Breast epithelium (tissue), 4 donors: ENCODE results near the gene HPCAL1. TPM values are rescaled to one million over a fixed set of nuclear protein-coding genes. Genes with fewer than 3 reads are reported as not detected.

Experiments
- DNase-seq, 2 donors: peaks; one replicate each; pipeline ENCODE4 v3.0.0-alpha.2; 2019; ENCODE audit warnings: low spot score in 2 of 2
- H3K27ac ChIP-seq, 2 donors: fragments of 200-600 bp; sonication (generic) in 1 of 2; one replicate each; pipeline ENCODE4 v1.5.1; 2016 to 2019; ENCODE audit warnings: mild to moderate bottlenecking in 1 of 2
- H3K27me3 ChIP-seq, 2 donors: fragments of 200-600 bp; sonication (generic) in 1 of 2; one replicate each; pipeline versions ENCODE4 v1.5.1 to v1.6.0; 2017 to 2019; ENCODE audit warnings: control low read depth in 1 of 2, mild to moderate bottlenecking in 1 of 2
- H3K36me3 ChIP-seq: fragments of 200-600 bp; one replicate; pipeline ENCODE4 v1.5.1; 2019
- H3K4me1 ChIP-seq, 2 donors: fragments of 200-600 bp; sonication (generic); one replicate each; pipeline ENCODE4 v1.5.1; 2016 to 2019; ENCODE audit warnings: control low read depth in 1 of 2
- H3K4me3 ChIP-seq, 3 donors: fragments of 200-600 bp; sonication (generic); 1 replicate in 2 of 3; 2 replicates in 1 of 3; pipeline ENCODE4 v1.5.1; 2016 to 2019; ENCODE audit warnings: mild to moderate bottlenecking in 3 of 3, moderate library complexity in 2 of 3
- H3K9me3 ChIP-seq, 2 donors: fragments of 200-600 bp; sonication (generic) in 1 of 2; one replicate each; pipeline ENCODE4 v1.5.1; 2016 to 2019; ENCODE audit warnings: control low read depth in 1 of 2
- POLR2A ChIP-seq: fragments of 450-650 bp; IDR thresholded peaks from one replicate; pipeline ENCODE4 v1.6.1; 2016; ENCODE audit warnings: antibody characterized with exemption, mild to moderate bottlenecking, moderate library complexity
- POLR2AphosphoS5 ChIP-seq, 3 donors: sonication (generic); formaldehyde crosslinking; IDR thresholded peaks; one replicate each; pipeline ENCODE4 v1.6.1; 2017; ENCODE audit warnings: antibody characterized with exemption in 3 of 3
- intact Hi-C: fragments of 100-400 bp; cut with DNase I; formaldehyde crosslinking; loops from one replicate; pipeline ENCODE4 v1.15.1; 2023; ENCODE audit warnings: low total_unique reads
- total RNA-seq, 3 donors: library from RNA; depleted of rRNA; stranded (reverse); fragments of >200 nt; gene quantifications; one replicate each; pipeline ENCODE4 v1.1.0, GENCODE V29; 2016
- TF ChIP-seq, protein P1 (sequence below), 3 donors: fragments of 450-650 bp; IDR thresholded peaks; one replicate each; pipeline ENCODE4 v1.5.1; 2016 to 2017; ENCODE audit warnings: antibody characterized with exemption in 3 of 3, mild to moderate bottlenecking in 3 of 3, moderate library complexity in 3 of 3

The HPCAL1 gene
- total RNA-seq, 3 donors from 2014 or later, result 38.6 to 41.9 (median 41.6) TPM

DNA sequence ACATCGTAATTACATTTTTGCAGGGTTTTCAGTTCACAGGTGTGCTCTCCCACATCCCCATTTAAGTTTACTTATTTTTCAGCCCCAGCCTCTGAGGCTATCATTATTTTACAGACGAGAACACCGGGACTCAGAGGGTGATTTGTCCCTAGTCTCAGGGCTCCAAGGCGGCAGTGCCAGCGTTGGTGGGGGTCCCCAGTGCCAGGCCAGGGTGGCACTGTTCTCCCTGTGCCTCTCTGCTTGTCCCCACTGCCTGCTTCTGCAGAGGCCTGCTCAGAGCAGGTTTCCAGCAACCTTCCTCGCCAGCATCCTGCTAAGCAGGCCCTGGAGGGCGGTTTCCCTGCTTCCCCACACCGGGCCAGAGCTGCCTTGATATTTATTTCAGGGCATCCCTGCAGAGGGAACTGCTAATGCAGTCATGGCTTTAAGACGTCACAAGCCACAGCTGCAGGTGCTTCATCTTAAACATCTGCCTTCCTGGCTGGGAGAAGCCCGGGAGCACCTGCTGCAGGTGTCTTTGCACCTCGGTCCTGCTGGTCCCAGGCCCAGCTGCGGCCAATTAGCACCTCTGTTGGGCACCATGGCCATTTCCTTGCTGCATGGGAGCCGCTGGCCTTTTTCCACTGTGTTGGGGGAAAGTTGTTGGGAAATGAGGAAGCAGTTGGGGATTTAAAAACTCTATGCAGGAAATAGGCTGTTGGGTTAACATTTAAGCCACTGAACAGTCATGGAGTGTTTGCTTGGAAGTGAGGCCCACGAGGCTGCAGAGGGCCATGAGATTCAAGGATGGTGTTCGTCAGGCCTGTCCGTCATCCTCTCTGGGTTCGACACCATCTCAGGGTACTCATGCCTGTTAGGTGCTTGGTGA lies 22.8 kb downstream of the HPCAL1 start:
- H3K27ac ChIP-seq, result no peak overlapping the region
- no peak for TF ChIP-seq POLR2AphosphoS5 (IDR thresholded peaks at IDR 0.05)
- TF ChIP-seq, protein P1, sequence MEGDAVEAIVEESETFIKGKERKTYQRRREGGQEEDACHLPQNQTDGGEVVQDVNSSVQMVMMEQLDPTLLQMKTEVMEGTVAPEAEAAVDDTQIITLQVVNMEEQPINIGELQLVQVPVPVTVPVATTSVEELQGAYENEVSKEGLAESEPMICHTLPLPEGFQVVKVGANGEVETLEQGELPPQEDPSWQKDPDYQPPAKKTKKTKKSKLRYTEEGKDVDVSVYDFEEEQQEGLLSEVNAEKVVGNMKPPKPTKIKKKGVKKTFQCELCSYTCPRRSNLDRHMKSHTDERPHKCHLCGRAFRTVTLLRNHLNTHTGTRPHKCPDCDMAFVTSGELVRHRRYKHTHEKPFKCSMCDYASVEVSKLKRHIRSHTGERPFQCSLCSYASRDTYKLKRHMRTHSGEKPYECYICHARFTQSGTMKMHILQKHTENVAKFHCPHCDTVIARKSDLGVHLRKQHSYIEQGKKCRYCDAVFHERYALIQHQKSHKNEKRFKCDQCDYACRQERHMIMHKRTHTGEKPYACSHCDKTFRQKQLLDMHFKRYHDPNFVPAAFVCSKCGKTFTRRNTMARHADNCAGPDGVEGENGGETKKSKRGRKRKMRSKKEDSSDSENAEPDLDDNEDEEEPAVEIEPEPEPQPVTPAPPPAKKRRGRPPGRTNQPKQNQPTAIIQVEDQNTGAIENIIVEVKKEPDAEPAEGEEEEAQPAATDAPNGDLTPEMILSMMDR (IDR thresholded peaks at IDR 0.05), result no peak
- no peak for TF ChIP-seq POLR2A
- DNase-seq, result no peak
- no peak overlapping the region for H3K4me3 ChIP-seq
- H3K27me3 ChIP-seq, result no peaks in the 10 kb centered on the region
- no peaks in the 10 kb centered on the region for H3K4me1 ChIP-seq
- H3K36me3 ChIP-seq, result no peaks in the 10 kb centered on the region
- intact Hi-C loops, result no loop called here
- no peaks in the 10 kb centered on the region for H3K9me3 ChIP-seq

DNA sequence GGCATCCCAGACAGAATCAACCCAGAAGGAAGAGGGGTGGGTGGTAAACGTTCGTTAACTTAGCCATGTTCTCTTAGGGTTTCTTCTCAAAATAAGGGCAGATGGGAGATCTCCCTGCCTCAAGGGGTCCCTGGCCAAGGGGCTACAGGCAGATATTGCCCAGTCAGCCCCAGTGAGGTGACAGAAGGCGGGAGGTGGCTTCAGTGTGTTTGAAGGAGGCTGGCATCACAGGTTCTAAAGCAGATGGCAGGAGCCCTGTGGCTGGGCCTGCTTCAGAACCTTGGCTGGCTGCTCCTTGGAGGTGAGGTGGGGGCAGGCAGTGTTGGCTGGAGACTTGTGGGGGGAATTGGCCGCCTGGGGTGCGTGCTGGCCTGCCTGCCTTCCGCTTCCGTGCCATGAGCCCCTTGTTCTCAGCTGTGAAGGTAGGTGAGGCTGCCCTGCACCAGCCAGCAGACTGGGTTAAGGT lies 23.5 kb downstream of the HPCAL1 start:
- DNase-seq, result no peak
- Histone ChIP-seq H3K4me1 (no peaks in the 10 kb centered on the region), H3K9me3 (no peaks in the 10 kb centered on the region)

DNA sequence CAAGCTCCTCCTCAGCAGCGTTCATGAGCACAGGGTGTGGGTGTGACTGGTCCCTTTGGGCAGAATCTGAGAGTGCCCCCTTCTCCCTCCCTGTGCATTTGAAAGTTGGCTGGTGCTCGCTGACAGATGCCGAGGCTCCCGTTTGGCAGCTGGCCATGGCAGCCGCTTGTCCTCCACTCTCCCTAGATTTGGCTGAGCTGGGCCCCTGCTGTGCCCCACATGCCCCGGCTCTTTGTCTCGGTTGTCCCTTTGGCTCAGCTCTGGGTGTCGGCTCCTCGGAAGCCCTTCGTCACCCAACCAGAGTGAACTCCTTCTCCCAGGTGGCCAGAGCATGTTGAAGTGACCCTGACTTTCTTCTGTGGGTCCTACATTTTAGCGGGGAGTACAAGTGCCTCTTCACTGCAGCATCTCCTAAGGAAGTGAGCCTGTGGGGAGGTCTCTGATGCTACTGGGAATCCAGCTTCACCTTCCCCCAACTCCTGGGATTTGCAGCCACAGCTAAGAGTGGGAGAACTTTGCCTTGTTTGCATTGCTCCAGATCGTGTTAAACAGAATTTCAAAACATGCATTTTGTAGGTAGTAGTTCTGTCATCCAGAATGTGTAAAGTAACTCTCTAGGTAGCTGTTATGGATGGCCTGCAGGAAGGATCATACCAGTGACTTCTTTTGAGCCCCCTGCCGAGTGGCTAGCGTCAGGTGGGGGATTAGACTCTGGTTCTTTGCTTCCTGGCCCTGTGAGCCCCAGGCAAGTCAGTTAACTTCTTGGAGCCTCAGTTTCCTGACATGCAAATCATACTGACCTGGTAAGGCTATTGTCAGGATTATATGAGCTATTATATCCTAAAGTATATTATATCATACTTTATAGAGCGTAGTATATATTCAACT lies 24.2 kb downstream of the HPCAL1 start:
- H3K9me3 ChIP-seq, result no peaks in the 10 kb centered on the region
- H3K27ac ChIP-seq, result no peak overlapping the region
- H3K4me1 ChIP-seq, result no peaks in the 10 kb centered on the region
- H3K4me3 ChIP-seq, result no peak overlapping the region
- no peaks in the 10 kb centered on the region for H3K27me3 ChIP-seq
- intact Hi-C loops, result no loop called here
- no peak for DNase-seq
- no peaks in the 10 kb centered on the region for H3K36me3 ChIP-seq
- TF ChIP-seq POLR2A, result no peak
- no peak for TF ChIP-seq POLR2AphosphoS5 (IDR thresholded peaks at IDR 0.05)
- TF ChIP-seq, protein P1 (IDR thresholded peaks at IDR 0.05), result no peak

More for the DNA sequence above, 23.5 kb downstream of the HPCAL1 start:
- Histone ChIP-seq H3K4me3 (no peak overlapping the region), H3K27me3 (no peaks in the 10 kb centered on the region), H3K36me3 (no peaks in the 10 kb centered on the region), H3K27ac (no peak overlapping the region)
- TF ChIP-seq POLR2A, result no peak
- TF ChIP-seq, protein P1 (IDR thresholded peaks at IDR 0.05), result no peak
- no peak for TF ChIP-seq POLR2AphosphoS5 (IDR thresholded peaks at IDR 0.05)
- intact Hi-C loops, result no loop called here

DNA sequence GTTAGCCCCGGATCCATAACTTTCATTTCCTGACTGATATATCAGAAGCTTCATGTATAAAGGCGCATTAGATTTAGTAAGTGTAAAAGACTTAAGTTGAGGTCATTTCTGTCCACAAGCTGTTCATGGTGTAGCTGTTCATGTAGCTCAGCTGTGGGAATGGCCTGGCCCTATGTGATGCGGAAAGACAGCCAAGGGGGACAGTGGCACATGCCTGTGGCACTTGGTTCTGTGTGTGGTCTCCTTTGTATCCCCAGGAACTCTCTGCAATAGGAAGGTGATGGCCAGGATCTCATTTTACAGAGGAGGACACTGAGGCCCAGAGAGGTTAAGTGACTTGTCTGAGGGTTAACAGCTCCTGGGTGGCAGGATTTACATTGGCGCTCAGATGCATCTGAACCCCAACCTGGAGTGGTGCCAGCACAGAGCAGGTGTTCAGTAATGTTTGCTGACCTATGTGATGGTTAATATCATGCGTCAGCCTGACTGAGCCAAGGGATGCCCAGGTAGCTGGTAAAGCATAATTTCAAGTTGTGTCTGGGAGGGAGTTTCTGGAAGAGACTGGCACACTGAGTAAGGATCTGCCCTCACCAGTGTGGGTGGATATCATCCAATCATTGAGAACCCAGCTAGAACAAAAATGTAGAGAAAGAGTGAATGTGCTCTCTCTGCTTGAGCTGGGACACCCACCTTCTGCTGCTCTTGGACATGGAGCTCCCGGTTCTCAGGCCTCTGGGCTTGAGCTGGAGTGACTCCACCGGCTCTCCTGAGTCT lies 25.4 kb downstream of the HPCAL1 start:
- no peaks in the 10 kb centered on the region for H3K9me3 ChIP-seq
- H3K4me3 ChIP-seq, result no peak overlapping the region
- TF ChIP-seq, protein P1 (IDR thresholded peaks at IDR 0.05), result no peak
- TF ChIP-seq POLR2A, result no peak
- no peak for TF ChIP-seq POLR2AphosphoS5 (IDR thresholded peaks at IDR 0.05)
- no peak overlapping the region for H3K27ac ChIP-seq
- H3K4me1 ChIP-seq, result no peaks in the 10 kb centered on the region
- no peaks in the 10 kb centered on the region for H3K36me3 ChIP-seq
- intact Hi-C loops, result no loop called here
- no peak for DNase-seq
- no peaks in the 10 kb centered on the region for H3K27me3 ChIP-seq
